AG08395 (cell line): ENCODE data around the gene NBPF6.
"Not testable (repeated sequence)": the region's sequence is repeated elsewhere in the genome, so short reads cannot be mapped to it uniquely, and the experiment has no call there.

Experiments used
- DNase-seq: peaks from one replicate; pipeline ENCODE4 v3.0.0; 2012; ENCODE audit warnings: mixed read lengths, low spot score

The NBPF6 gene

GRCh38 chr1:108450043-108450442, at the start of gene NBPF6:
NBPF6 (plus strand) TSS chr1:108450343; CDS start chr1:108450602, 259 bp downstream.
- DNase-seq = not testable (repeated sequence)

GRCh38 chr1:108411098-108411833, 38.9 kb upstream of the NBPF6 start:
- DNase-seq = not testable (repeated sequence)

GRCh38 chr1:108420129-108420528, 30.0 kb upstream of the NBPF6 start:
- DNase-seq = not testable (repeated sequence)

GRCh38 chr1:108421061-108421916, 28.9 kb upstream of the NBPF6 start:
- DNase-seq = not testable (repeated sequence)

- DNase-seq = not testable (repeated sequence)
These were observed 23.3 kb upstream of the NBPF6 start for GRCh38 chr1:108426877-108427276.

- DNase-seq = not testable (repeated sequence)
These were observed 18.1 kb upstream of the NBPF6 start for GRCh38 chr1:108432002-108432401.

- not testable (repeated sequence) for DNase-seq
These were observed 16.7 kb upstream of the NBPF6 start for GRCh38 chr1:108433404-108433803.

- not testable (repeated sequence) for DNase-seq
These were observed 11.6 kb upstream of the NBPF6 start for GRCh38 chr1:108438536-108438935.

- not testable (repeated sequence) for DNase-seq
These were observed 4.4 kb downstream of the NBPF6 start for GRCh38 chr1:108454521-108454920.

GRCh38 chr1:108458661-108459060, 8.5 kb downstream of the NBPF6 start:
- DNase-seq = not testable (repeated sequence)

- not testable (repeated sequence) for DNase-seq
These were observed 11.6 kb downstream of the NBPF6 start for GRCh38 chr1:108461758-108462157.

GRCh38 chr1:108463962-108464361, 13.8 kb downstream of the NBPF6 start:
- not testable (repeated sequence) for DNase-seq

GRCh38 chr1:108466166-108466565, 16.0 kb downstream of the NBPF6 start:
- not testable (repeated sequence) for DNase-seq

GRCh38 chr1:108467155-108467554, 17.0 kb downstream of the NBPF6 start:
- DNase-seq = not testable (repeated sequence)

- not testable (repeated sequence) for DNase-seq
These were observed 20.6 kb downstream of the NBPF6 start for GRCh38 chr1:108470750-108471149.

GRCh38 chr1:108474516-108474915, 24.4 kb downstream of the NBPF6 start:
- not testable (repeated sequence) for DNase-seq

GRCh38 chr1:108478429-108479015, 28.4 kb downstream of the NBPF6 start:
- no peak for DNase-seq

- DNase-seq = no peak
These were observed 32.6 kb downstream of the NBPF6 start for GRCh38 chr1:108482708-108483107.

GRCh38 chr1:108485990-108486389, 35.8 kb downstream of the NBPF6 start:
- not testable (repeated sequence) for DNase-seq

GRCh38 chr1:108486707-108487106, 36.6 kb downstream of the NBPF6 start:
- DNase-seq = not testable (repeated sequence)

- not testable (repeated sequence) for DNase-seq
These were observed 44.9 kb downstream of the NBPF6 start for GRCh38 chr1:108495008-108495407.

- not testable (repeated sequence) for DNase-seq
These were observed 46.7 kb downstream of the NBPF6 start for GRCh38 chr1:108496856-108497255.
